HCT116 (cell line): ENCODE results near the gene CTU1. TPM values are rescaled to one million over a fixed set of nuclear protein-coding genes. Genes with fewer than 3 reads are reported as not detected.

Source experiments
- ATAC-seq: fragments of 200-7000 bp; cut with Tn5 transposase; 2 replicates; pipeline ENCODE4 v1.9.1; 2020; ENCODE audit warnings: mild to moderate bottlenecking, moderate library complexity
- BruUV-seq: library from RNA; stranded (reverse); fragments of 400-500 nt; replicated peaks from 2 replicates; lab custom pipeline; 2021; lab: Mats Ljungman, UMichigan
- CTCF ChIA-PET: fragments of 300-600 bp; sonication (Branson Sonifier 250); formaldehyde crosslinking; loops from one replicate; lab custom pipeline; 2021; ENCODE audit warnings: antibody characterized with exemption; lab: Charles Lee
- POLR2A ChIA-PET: fragments of 300-600, 350-600 bp; sonication (Branson Sonifier 250); formaldehyde crosslinking; loops from one replicate; lab custom pipeline; 2021; ENCODE audit warnings: antibody characterized with exemption; lab: Charles Lee
- RAD21 ChIA-PET, 2 experiments: fragments of 300-600 bp; sonication (Branson Sonifier 250); formaldehyde crosslinking; loops; one replicate each; lab custom pipeline; 2023; ENCODE audit warnings: low total read pairs in 2 of 2; ENCODE audit not compliant: uncharacterized antibody in 2 of 2, unreplicated experiment in 2 of 2, low non-redundant PET in 1 of 2; lab: Charles Lee
- DNase-seq: peaks from one replicate; pipeline ENCODE4 v3.0.0-alpha.2; 2010; ENCODE audit warnings: low read depth, low spot score
- H2AFZ ChIP-seq: fragments of 200-600 bp; shearing (Covaris generic), sonication (generic); 2 replicates; pipeline ENCODE4 v1.6.1; 2017; ENCODE audit warnings: low read depth, mixed run types, mixed read lengths, antibody characterized with exemption, low read length; ENCODE audit not compliant: poor library complexity, severe bottlenecking
- H3K27ac ChIP-seq: 2 replicates; pipeline ENCODE4 v1.5.1; 2012; ENCODE audit warnings: low read depth, low read length
- H3K27me3 ChIP-seq: fragments of 200-600 bp; sonication (generic); 2 replicates; pipeline ENCODE4 v1.6.1; 2016; ENCODE audit warnings: mixed run types, low read length, mixed read lengths; ENCODE audit not compliant: insufficient read depth
- H3K36me3 ChIP-seq, 2 experiments: fragments of 200-500 bp in 1 of 2; fragments of 200-600 bp in 1 of 2; sonication (Bioruptor generic) in 1 of 2; sonication (generic) in 1 of 2; 2 replicates each; pipeline versions ENCODE4 v1.5.1 to v1.6.1; 2014 to 2016; ENCODE audit warnings: low read length in 2 of 2, inconsistent platforms in 1 of 2, mixed read lengths in 1 of 2, mixed run types in 1 of 2; ENCODE audit not compliant: insufficient read depth in 2 of 2, control insufficient read depth in 1 of 2
- H3K4me1 ChIP-seq, 2 experiments: fragments of 200-600 bp in 1 of 2; sonication (generic) in 1 of 2; 2 replicates each; pipeline versions ENCODE4 v1.5.1 to v1.6.1; 2012 to 2017; ENCODE audit warnings: low read length in 2 of 2, inconsistent platforms in 1 of 2, mild to moderate bottlenecking in 1 of 2, mixed read lengths in 1 of 2, mixed run types in 1 of 2, moderate library complexity in 1 of 2; ENCODE audit not compliant: insufficient read depth in 2 of 2, control insufficient read depth in 1 of 2
- H3K4me2 ChIP-seq: fragments of 200-600 bp; sonication (generic); 2 replicates; pipeline ENCODE4 v1.6.1; 2017; ENCODE audit warnings: mixed run types, low read length, mixed read lengths
- H3K4me3 ChIP-seq, 2 experiments: fragments of 200-600 bp in 1 of 2; sonication (generic) in 1 of 2; replicated peaks in 1 of 2; 2 replicates each; pipeline ENCODE4 v1.5.1; 2011 to 2016; ENCODE audit warnings: low read length in 2 of 2, control low read depth in 1 of 2, low read depth in 1 of 2, mild to moderate bottlenecking in 1 of 2, mixed read lengths in 1 of 2, mixed run types in 1 of 2
- H3K79me2 ChIP-seq: fragments of 200-600 bp; sonication (generic); 2 replicates; pipeline ENCODE4 v1.6.1; 2017; ENCODE audit warnings: mild to moderate bottlenecking, mixed run types, low read length, moderate library complexity, mixed read lengths; ENCODE audit not compliant: insufficient read depth
- H3K9ac ChIP-seq: fragments of 200-600 bp; sonication (generic); 2 replicates; pipeline ENCODE4 v1.6.1; 2016; ENCODE audit warnings: low read length, mixed read lengths
- H3K9me2 ChIP-seq: fragments of 200-600 bp; sonication (generic), shearing (Covaris generic); 2 replicates; pipeline ENCODE4 v1.6.1; 2017; ENCODE audit warnings: mixed run types, mild to moderate bottlenecking, moderate library complexity; ENCODE audit not compliant: insufficient read depth
- H3K9me3 ChIP-seq, 2 experiments: fragments of 200-500 bp in 1 of 2; fragments of 200-600 bp in 1 of 2; sonication (Bioruptor generic) in 1 of 2; sonication (generic) in 1 of 2; 2 replicates each; pipeline ENCODE4 v1.6.1; 2014 to 2017; ENCODE audit warnings: low read length in 2 of 2, mixed read lengths in 2 of 2, inconsistent platforms in 1 of 2, low read depth in 1 of 2, mild to moderate bottlenecking in 1 of 2, mixed run types in 1 of 2, moderate library complexity in 1 of 2; ENCODE audit not compliant: control insufficient read depth in 1 of 2, insufficient read depth in 1 of 2
- H4K20me1 ChIP-seq: fragments of 200-600 bp; sonication (generic), shearing (Covaris generic); 2 replicates; pipeline ENCODE4 v1.6.1; 2017; ENCODE audit warnings: mixed run types, mild to moderate bottlenecking, moderate library complexity; ENCODE audit not compliant: insufficient read depth
- ATF3 ChIP-seq: IDR thresholded peaks from 2 replicates; pipeline ENCODE4 v1.6.1; 2012
- REST ChIP-seq: IDR thresholded peaks from 2 replicates; pipeline ENCODE4 v1.6.1; 2012; ENCODE audit warnings: low read depth
- YY1 ChIP-seq: IDR thresholded peaks from 2 replicates; pipeline ENCODE4 v1.6.1; 2011; ENCODE audit warnings: low read length, low read depth, moderate library complexity, mild to moderate bottlenecking; ENCODE audit not compliant: insufficient replicate concordance; ENCODE audit errors: extremely low read depth
- intact Hi-C: fragments of 100-400 bp; cut with micrococcal nuclease; formaldehyde crosslinking; loops from 2 replicates; pipeline ENCODE4 v1.10.0; 2022
- total RNA-seq: library from RNA; stranded (reverse); gene quantifications from one replicate; pipeline ENCODE4 v1.2.1, GENCODE V29; 2021; ENCODE audit not compliant: unreplicated experiment

The CTU1 gene
- total RNA-seq, 1 experiment from 2014 or later: 14.0 TPM

GRCh38 chr19:51091895-51092873 lies 16.0 kb downstream of the CTU1 start:
- intact Hi-C loops: loop anchor here (5.0 to 10.0 kb wide), 2 partner anchors 300 to 727 kb away; partner anchors contain the start of genes ACP4 and NAPSA
- TF ChIP-seq ATF3 (no peak), YY1 (no peak), REST (no peak)
- TF ChIP-seq, all 23 proteins: peak for 0
- Histone ChIP-seq H4K20me1 (no peaks in the 10 kb centered on the region), H3K4me1 (peaks cover 2 to 11% of the 10 kb centered on the region in 2 experiments; a peak in 2 of 4 replicates), H3K27ac (no peak overlapping the region), H3K4me3 (no peak overlapping the region), H3K27me3 (no peaks in the 10 kb centered on the region), H3K4me2 (no peak overlapping the region), H3K36me3 (no peaks in the 10 kb centered on the region; a peak in 1 of 4 replicates), H2AFZ (no peak overlapping the region), H3K9ac (no peak overlapping the region), H3K79me2 (no peaks in the 10 kb centered on the region), H3K9me2 (no peaks in the 10 kb centered on the region), H3K9me3 (no peaks in the 10 kb centered on the region)
- ChIA-PET CTCF (interaction anchor here (6.3 kb wide), 1 partner anchor 73 kb away, joined by 140 read pairs; the partner anchor contains the start of gene KLK10), POLR2A (interaction anchor here (1.8 kb wide), 1 partner anchor 71 kb away, joined by 7 read pairs; no protein-coding TSS in a partner anchor), RAD21 (no interaction called here)
- no peak for ATAC-seq
- BruUV-seq: no TSS peak
- DNase-seq: no peak
